NCI-H1417 (cell line): ENCODE results near the gene TBL1X.
A peak's percentile ranks its signal among the peaks of the same experiment; 100 is the strongest.

Experiments
- DNase-seq, 3 experiments: peaks; one replicate each; lab custom pipeline; 2025; lab: John Stamatoyannopoulos, UW

The TBL1X gene

DNA sequence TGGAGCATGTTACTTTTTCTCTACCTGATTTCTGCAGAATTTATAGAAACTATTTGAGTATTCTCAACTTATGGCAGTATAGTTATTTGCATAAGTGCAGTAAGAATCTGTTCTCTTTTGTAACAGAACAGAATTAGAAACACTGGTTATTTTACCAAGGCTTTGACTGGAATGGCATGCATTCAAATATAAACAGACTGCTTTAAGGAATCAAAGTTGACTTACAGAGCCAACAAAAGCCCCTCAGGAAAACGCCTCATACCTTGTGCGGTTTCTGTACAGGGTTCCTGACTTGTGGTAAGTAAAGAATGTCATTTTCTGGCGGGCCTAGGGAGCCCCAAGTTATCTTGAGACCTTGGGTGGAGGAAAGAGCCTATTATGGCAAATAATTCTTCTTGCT, 203.7 kb downstream of the TBL1X start:
- no peak for DNase-seq

DNA sequence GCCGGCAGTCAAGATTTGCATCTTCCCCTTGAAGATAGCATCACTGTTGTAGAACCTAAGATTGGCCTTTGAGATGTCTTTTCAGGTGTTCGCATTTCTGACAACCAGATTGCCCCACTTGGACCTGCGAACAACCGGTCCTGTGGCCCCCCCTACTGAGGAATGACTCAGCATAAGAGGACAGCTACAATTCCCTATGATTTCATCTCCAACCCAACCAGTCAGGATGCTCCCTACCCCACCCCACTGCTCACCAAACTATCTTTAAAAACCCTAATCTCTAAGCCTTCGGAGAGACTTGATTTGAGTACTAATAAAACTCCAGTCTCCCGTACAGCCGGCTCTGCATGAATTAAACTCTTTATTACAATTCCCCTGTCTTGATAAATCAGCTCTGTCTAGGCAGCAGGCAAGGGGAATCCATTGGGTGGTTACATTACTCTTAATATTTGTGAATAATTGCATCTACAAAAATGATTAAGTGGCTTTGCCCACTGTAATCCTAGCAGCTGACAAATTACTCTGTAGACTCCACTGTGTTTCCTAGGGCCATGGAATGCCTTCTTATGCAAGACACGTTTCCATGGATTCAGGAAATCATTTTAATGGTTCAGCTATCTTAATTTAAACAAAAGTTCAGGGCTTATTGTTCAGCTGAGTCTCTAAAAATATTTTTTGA, 205.4 kb downstream of the TBL1X start:
- DNase-seq: peak in 1 of 3 experiments; percentile 21

DNA sequence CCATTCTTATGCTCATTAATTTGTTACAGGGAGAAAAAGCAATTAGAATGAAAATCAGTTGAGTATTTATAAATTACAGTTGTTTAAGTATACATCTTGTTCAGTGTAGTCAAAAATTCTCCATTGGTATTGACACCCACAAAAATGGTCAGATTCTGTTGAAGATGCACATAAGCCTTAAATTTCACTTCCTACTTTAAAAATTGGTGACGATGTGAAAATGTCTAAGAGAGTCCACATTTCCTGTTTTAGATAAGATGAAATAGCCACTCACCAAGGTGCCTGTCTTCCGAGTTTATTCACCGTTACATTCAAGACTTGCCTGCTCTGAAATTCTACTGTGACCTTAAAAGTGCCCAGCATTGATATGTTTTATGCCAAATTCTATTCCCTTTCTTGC, 207.1 kb downstream of the TBL1X start:
- DNase-seq: no peak

DNA sequence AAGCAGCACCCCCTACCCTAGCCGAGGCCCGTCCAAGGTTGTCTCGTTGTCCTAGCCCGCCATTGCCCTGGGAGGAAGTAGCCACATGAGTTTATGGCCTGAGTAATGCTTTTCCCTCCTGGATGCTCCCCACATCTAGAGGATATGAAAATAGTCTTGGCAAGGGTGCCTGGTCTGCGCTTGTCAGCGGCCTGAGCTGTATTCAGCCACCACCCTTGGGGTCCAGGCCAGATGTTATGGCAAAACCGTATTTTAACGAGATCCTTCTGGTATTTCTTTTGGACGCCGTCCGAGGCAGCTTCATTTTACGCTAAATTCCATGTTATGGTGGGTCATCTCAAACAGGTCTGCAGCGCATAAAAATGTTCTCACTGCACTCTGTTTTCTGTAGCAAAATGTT, 211.4 kb downstream of the TBL1X start:
- DNase-seq: no peak

DNA sequence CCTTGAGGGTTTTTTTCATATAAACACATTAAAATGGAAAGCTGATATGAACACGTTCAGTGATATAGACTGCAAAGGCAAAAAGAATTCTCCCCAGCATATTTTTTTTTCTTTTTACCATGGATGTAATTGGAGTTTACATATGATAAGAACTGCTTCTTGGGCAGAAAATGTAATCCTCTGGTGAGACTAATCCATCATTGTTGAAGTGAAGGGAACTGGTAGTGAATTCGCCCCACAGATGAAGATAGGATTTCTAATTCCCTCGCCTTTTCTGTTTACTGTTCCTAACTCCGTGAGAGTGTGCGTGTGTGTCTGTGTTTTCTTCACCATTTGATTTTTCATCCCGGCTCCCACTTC, 211.9 kb downstream of the TBL1X start:
- no peak for DNase-seq

DNA sequence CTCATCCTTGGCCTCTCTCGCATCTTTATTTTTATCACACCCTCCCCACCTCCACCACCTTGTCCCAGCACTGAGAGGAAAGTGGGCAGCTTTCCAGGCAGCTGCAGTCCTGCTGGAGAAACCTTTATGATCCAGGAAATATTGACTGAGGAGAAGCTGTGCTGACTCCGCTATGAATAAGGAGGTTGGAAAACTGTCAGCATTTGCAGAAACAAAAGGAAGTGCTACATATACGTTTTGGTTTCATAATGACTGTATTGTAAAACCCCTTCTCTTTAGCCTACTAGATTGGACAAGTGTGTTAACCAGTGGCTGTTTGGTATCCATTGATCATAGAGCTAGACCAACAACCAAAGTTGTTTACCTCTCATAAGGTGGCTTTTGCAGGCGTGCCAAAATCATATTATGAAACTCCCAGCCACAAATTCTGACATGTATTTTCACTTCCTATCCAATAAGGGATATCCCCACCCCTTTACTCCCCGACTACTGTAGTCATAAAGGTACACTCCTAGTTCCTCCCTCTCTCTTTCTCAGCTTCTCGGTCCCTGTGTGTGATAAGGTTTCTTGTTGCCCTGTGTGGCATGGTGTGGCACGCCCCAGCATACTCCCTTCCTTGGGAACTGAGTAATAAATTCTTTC, 212.4 kb downstream of the TBL1X start:
- no peak for DNase-seq

DNA sequence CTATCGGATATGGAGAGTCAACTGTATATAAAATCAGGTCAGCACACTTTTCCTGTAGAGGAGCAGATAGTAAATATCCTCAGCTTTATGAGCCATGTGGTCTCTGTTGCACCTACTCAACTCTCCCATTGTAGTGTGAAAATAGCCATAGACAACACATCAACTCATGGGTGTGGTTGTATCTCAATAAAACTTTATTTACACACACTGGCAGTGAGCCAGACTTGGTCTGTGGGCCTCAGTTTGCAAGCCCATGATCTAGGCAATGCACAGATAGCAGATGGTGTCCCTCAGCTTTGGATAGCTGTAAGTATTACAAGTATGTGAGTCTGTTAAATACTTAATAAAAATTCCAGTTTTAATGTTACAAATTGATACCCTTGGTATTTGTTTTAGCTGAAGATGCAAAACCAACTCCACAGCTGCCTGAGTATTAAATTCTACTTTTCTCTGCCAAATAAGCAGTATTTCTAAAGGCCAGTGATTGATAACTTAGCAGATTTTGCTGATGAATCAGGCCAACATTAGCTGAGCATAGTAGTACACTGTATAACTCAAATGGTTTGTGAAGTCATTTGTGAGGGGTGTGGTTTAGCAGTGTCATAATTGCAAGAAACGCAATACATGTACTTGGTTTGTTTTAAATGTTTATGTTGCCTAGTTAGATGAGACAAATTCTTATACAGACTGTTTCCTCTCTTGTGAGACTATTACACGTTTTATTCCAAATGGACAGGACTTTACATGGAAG, 213.5 kb downstream of the TBL1X start:
- DNase-seq: no peak

DNA sequence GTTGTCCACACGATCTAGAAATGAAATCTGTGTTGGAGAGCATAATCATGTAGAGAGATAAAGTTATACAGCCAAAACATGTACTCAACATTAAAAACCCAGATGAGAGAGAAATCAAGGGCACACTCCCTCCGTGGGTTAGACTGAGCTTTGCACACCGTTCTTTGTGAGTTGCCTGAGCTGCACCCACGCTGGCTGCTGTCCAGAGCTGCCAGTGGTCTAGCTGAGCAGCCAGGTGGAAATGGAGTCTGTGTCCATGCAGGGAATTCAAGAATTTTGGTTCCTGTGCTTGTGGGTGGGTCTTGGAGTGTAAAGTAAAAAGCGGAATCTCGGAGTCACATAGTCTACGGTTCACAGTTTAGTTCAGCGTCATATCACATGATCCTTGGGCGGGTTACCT, 216.2 kb downstream of the TBL1X start:
- DNase-seq: no peak

DNA sequence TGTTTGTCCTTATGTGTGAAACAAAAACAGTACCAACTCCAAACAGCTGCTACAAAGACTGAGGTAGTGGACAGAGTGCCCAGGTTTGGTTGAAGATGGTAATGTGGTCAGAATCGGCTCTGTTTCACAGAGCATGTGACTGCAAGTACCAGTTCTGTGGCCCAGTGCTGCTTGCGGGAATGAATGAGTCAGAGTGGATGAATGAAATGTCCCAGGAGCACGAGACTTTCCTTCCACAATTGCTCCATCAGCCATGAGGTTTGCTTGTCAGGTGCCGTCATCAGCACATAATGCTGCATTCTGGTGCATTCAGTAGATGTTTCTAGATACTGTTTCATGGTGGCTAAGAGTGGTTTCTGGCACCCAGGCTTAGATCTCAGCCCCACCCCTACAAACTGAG, 216.6 kb downstream of the TBL1X start:
- no peak for DNase-seq

DNA sequence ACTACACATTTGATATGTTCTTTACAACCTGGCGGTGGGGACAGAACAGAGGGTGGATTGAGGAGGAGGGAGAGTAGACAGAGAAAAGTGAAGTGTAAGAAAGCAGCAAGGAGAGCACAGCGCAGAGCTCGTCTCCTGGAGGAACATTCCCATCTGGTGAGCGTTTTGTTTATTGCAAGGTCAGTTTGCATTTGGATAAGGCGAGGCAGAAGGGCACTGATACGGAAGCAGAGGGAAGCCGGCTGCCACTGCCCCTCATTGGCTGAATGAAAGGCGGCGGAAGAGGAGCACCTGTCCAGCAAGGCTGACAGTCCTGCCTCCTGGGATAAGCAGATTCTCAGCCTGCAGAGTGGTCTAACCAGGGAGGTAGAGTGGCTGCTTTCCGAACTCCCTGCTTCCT, 217.6 kb downstream of the TBL1X start:
- DNase-seq: peak in 1 of 3 experiments; percentile 35

DNA sequence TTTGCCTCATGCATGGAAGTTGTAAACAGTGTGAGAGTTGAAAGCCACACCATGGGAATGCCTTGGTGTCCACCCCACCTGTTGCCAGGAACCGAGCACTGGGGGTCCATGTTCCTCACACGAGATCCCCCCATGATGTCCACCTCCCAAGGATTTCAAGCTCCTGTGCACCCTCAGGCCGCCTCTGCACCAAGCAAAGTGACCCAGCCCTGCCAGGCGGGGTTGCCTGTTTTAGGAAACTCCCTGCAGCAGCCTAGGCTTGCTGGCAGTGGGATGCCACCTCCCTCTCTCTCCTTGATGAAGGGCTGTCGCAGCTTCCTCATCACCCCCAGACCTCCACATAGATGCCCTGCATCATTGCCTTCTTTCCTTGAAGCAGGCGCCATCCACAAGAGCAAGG, 218.0 kb downstream of the TBL1X start:
- no peak for DNase-seq

DNA sequence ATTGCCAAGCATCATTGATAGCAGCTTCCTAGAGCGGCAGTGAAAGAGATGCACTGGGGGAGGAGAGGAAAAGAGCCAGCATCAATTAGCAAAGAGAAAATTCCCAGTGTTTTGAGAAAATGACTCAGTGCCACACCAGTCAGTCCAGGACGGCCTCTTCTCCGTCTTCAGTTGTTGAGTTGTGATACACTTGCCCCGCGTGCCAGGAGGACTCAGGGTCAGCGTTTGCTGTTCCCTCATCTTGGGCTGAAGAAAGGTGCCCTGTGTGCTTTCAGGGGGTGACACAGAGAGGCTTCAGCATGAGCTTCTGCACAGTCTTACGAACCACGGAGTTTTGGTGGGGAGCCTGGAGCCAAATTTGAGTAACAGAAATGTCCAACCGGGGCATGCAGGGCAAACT, 218.5 kb downstream of the TBL1X start:
- no peak for DNase-seq

DNA sequence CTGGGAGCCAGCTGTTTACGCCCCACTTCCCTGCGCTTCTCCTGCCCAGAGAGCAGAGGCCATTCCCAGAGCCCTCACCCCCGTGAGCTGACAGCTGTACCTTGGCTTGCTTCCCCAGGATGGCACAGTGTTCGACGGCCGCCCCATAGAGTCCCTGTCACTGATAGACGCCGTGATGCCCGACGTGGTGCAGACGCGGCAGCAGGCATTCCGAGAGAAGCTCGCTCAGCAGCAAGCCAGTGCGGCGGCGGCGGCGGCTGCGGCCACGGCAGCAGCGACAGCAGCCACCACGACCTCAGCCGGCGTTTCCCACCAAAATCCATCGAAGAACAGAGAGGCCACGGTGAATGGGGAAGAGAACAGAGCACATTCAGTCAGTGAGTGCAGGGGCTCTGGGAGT, 223.0 kb downstream of the TBL1X start:
- DNase-seq: no peak

DNA sequence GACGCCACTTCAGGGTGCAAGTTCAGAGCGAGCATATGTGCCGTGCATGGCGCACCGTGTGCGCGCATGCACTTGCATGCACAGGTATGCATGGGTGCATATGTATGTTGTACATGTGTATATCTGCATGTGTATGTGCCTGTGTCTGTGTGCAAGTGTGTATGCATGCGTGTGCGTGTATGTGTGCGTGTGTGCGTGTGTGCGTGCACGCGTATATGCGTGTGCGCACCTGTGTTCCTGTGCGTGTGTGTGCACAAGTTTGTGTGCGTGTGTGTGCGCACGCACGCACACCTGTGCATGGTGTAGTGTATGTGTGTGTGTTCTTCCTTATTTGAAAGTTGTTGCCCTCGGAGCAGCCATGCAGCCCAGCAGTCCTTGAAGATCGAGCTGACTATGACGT, 224.0 kb downstream of the TBL1X start:
- DNase-seq: no peak

DNA sequence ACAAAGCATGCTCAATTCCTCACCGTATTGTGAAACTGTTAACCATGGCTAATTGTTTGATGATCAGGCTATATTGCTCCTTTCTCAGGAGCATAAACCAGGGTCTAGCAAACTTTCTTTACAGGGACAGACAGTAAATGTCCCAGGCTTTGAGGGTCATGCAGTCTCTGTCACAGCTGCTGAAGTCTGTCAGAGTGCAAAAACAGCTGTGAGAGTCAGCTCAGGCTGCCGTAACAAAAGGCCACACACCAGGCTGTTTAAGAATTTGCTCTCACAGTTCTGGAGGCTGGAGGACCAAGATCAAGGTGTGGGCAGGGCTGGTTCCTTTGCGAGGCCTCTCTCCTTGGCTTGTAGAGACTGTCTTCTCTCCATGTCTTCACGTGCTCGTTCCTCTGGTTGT, 225.2 kb downstream of the TBL1X start:
- no peak for DNase-seq

DNA sequence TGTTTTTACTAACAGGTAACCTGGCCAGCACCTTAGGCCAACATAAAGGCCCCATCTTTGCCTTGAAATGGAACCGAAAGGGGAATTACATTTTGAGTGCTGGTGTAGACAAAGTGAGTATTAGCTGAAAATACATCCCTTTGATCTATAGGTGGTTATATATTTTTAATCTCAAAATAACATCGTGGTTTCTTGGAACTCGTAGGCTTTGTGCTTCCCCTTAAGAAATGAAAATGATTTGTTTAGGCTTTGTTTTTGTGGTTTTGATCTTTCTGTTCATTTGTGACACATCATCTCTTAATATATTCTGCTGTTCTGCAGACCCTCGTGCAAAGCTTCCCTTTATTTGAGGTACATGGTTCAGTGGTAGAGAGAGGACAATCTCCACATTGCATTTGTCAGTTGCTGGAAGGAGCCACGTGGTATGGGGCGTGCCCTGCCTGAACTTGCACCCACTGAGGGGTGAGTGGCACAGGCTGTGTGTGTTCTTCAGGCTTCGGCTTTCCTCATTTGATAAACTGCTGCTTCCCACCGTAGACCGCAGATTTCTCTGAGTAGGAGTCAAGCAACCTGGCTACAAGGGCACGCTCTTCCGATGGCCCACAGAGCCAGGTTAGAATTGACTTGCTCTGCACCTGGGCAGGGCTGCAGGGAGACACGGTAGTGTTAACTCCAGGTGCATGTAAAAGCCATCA, 228.6 kb downstream of the TBL1X start:
- no peak for DNase-seq

DNA sequence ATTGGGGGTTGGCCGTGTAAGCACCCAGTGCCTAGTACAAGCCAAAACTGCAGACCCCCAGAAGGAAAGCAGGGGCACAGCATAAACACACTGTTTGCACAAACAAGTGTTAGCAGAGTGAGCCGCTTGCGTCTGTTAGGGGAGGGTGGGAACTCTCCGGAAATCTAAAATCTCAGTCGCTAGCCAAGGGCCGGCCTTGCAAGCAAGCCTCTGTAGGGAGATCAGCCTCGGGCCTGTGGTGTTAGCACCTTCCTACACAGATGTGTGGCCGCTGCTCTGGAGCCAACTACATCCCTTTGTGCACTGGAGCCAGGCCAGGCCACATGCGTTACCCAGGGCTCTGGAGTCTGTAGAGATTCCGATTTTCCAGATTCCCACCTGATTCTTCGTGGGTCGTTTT, 233.7 kb downstream of the TBL1X start:
- no peak for DNase-seq

DNA sequence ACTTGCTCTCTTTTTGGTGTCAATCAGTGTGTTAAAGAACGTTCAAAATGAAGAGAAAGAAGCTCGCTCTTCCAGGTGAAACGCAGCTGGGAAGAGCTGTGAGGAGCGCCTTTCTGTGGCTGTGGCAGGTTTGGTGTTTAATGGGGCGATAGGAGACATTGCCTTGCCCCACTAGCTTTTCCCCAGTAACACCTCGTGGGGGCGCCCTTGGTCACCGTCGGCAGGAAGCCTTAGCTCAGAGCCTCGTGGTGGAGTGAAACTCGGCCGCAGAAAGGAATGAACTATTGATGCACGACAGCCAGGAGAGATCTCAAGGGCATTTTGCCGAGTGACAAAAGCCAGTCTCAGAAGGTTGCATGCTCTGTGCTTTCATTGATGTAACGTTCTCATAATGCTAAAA, 235.7 kb downstream of the TBL1X start:
- DNase-seq: no peak

DNA sequence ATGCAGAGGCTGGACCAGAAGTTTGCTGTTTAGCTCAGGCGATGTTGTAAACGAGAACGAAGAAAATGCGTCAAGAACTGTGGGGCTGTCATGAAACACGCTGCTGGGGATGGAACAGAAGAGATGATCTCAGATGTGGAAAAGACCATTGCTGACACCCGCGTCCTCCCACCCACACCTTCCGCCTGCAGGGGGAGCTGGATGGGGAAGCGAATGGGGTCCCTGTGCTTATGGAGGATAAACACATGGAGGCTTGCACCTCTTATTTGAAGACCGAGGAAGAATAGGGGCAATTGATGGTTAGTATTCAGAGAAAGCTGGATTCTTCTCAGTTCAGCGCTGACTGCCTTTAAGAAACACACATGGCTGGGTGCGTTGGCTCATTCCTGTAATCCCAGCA, 236.9 kb downstream of the TBL1X start:
- no peak for DNase-seq

DNA sequence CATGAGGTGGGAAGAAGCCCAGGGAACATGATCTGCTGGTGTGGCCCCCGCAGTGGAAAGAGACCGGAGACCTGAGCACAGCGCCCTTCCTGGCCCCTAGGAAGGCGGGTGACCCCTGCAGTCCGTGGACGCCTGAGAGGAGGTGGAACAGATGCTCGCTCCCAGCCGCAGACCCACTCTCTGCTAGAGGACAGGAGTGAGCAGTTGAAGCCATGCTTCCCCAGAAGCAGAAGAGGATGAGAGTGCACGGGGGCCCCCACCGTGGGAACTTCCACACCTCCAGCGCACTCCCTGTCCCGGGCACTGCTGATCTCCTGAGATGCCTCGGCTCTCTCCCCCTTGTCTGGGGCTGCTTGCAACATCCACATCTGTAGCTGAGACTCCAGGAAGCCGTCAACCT, 238.5 kb downstream of the TBL1X start:
- no peak for DNase-seq

DNA sequence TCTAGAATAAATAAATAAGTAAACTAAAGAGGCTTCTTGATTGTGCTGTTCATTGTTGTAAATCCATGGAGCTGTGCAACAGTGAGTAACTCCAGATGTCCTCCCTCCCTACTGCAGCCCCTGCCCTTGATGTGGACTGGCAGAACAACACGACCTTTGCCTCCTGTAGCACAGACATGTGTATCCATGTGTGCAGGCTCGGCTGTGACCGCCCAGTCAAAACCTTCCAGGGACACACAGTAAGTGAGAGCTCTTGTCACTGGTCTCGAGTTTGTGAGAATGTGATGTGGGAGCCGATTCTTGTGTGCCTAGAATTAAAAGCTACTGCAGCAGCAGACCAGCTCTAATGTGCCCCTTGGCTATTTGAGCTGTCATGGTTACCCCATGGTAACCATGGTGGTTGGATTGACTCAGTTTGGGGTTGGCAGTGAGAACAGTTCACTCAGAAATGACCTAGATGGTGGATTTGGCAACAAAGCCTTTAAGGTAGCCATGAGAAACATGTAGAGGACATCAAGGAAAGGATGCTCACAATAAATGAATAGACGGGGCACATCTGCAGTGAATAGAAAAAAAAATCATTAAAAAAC, 240.1 kb downstream of the TBL1X start:
- DNase-seq: no peak

DNA sequence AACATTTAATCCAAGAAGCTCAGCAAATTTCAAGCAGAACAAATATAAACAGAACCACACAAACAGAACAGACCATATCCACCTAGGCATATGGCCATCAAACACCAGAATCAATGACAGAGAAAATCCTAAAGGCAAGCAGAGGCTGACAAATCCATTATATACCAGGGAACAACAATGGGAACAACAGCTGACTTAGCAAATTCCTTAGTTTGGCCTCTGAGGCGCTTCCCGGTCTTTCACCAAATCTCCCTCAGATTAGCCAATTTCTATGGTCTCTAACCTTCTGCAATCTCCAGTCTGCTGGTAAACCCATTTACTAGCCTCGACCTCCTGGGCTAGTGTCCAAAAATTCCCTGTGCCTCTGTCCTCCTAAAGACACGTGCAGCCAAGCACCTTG, 241.6 kb downstream of the TBL1X start:
- DNase-seq: no peak
